ENCODE results near the gene ATP2B1.

GRCh38 chr12:89694542-89694941 is 14.1 kb downstream of the ATP2B1 start:
- TF ChIP-seq CTCF (conservative IDR thresholded peaks at IDR 0.05; ENCODE audit: low read length): no peak
- no peak for TF ChIP-seq EZH2phosphoT487 (IDR thresholded peaks at IDR 0.05; ENCODE audit: borderline replicate concordance)
